HG02571 (cell line): ENCODE measurements around the gene SH2D3C.

Experiments used
- ATAC-seq: cut with Tn5 transposase; IDR thresholded peaks from one replicate; pipeline ENCODE4 v1.9.1; 2021; ENCODE audit warnings: mild to moderate bottlenecking, moderate library complexity; ENCODE audit not compliant: unreplicated experiment

Gene SH2D3C

GRCh38 chr9:127744398-127745110 is 33.9 kb downstream of the SH2D3C start:
- ATAC-seq: no peak

GRCh38 chr9:127742435-127743088 is 35.9 kb downstream of the SH2D3C start:
- ATAC-seq: no peak

GRCh38 chr9:127741831-127742434 is 36.5 kb downstream of the SH2D3C start:
- no peak for ATAC-seq

GRCh38 chr9:127739614-127740330 is 38.7 kb downstream of the SH2D3C start:
- no peak for ATAC-seq

- ATAC-seq: no peak
These were observed 39.8 kb downstream of the SH2D3C start for GRCh38 chr9:127738666-127739065.

GRCh38 chr9:127735530-127736185 is 42.8 kb downstream of the SH2D3C start:
- no peak for ATAC-seq

GRCh38 chr9:127734747-127735529 is 43.5 kb downstream of the SH2D3C start, which contains the start of gene TOR2A:
Gene TOR2A (minus strand): TSS chr9:127735294. CDS start chr9:127735270, 24 bp downstream.
- peak; percentile 81 for ATAC-seq

GRCh38 chr9:127734247-127734746 is 44.2 kb downstream of the SH2D3C start:
- ATAC-seq: no peak

GRCh38 chr9:127733614-127734013 is 44.9 kb downstream of the SH2D3C start:
- no peak for ATAC-seq

GRCh38 chr9:127732444-127732843 is 46.0 kb downstream of the SH2D3C start:
- ATAC-seq: no peak

- no peak for ATAC-seq
These were observed 46.5 kb downstream of the SH2D3C start for GRCh38 chr9:127731938-127732337.

GRCh38 chr9:127730799-127731410 is 47.6 kb downstream of the SH2D3C start:
- ATAC-seq: no peak

GRCh38 chr9:127730262-127730661 is 48.2 kb downstream of the SH2D3C start:
- ATAC-seq: no peak

- ATAC-seq: no peak
These were observed 48.8 kb downstream of the SH2D3C start for GRCh38 chr9:127729522-127730256.

- no peak for ATAC-seq
These were observed 49.7 kb downstream of the SH2D3C start for GRCh38 chr9:127728808-127729207.

GRCh38 chr9:127726871-127727270 is 51.6 kb downstream of the SH2D3C start:
- no peak for ATAC-seq

- ATAC-seq: no peak
These were observed 54.5 kb downstream of the SH2D3C start for GRCh38 chr9:127724012-127724411.

GRCh38 chr9:127723444-127723843 is 55.0 kb downstream of the SH2D3C start:
- no peak for ATAC-seq

- no peak for ATAC-seq
These were observed 55.5 kb downstream of the SH2D3C start for GRCh38 chr9:127723013-127723412.
